PC-9 (cell line): ENCODE measurements around the gene PACSIN1. TPM values are rescaled to one million over a fixed set of nuclear protein-coding genes. Genes with fewer than 3 reads are reported as not detected.
A peak's percentile ranks its signal among the peaks of the same experiment; 100 is the strongest.

ENCODE experiments used
- BruUV-seq: library from RNA; stranded (reverse); fragments of 400-500 nt; replicated peaks from 2 replicates; lab custom pipeline; 2021; lab: Mats Ljungman, UMichigan
- CTCF ChIA-PET: fragments of 300-600 bp; sonication (Branson Sonifier 250); formaldehyde crosslinking; loops from one replicate; lab custom pipeline; 2022; ENCODE audit warnings: antibody characterized with exemption; lab: Charles Lee
- POLR2A ChIA-PET: fragments of 300-600 bp; sonication (Branson Sonifier 250); formaldehyde crosslinking; loops from one replicate; lab custom pipeline; 2022; ENCODE audit warnings: antibody characterized with exemption; ENCODE audit not compliant: unreplicated experiment; lab: Charles Lee
- DNase-seq, 2 experiments: peaks; one replicate each; pipeline versions ENCODE4 v3.0.0 to v3.0.0-alpha.2; 2015 to 2022; ENCODE audit warnings: mixed read lengths in 1 of 2
- H2AFZ ChIP-seq: fragments of 200-600 bp; sonication (generic); 2 replicates; pipeline ENCODE4 v1.8.1; 2017; ENCODE audit warnings: antibody characterized with exemption
- H3F3A ChIP-seq: fragments of 200-600 bp; sonication (generic); 2 replicates; pipeline ENCODE4 v1.8.1; 2017; ENCODE audit warnings: antibody characterized with exemption, mild to moderate bottlenecking, low read depth; ENCODE audit not compliant: insufficient read depth
- H3K27ac ChIP-seq: fragments of 200-600 bp; sonication (generic); 2 replicates; pipeline ENCODE4 v1.6.1; 2016; ENCODE audit warnings: mixed run types
- H3K27me3 ChIP-seq: fragments of 200-600 bp; sonication (generic); 2 replicates; pipeline ENCODE4 v1.6.1; 2016; ENCODE audit warnings: low read depth, mixed run types; ENCODE audit not compliant: insufficient read depth
- H3K36me3 ChIP-seq: fragments of 200-600 bp; sonication (generic); 2 replicates; pipeline ENCODE4 v1.6.1; 2016; ENCODE audit warnings: low read depth, mixed run types
- H3K4me1 ChIP-seq: fragments of 200-600 bp; sonication (generic); replicated peaks from 2 replicates; pipeline ENCODE4 v1.6.1; 2016; ENCODE audit warnings: mixed run types; ENCODE audit not compliant: insufficient read depth
- H3K4me2 ChIP-seq: fragments of 200-600 bp; sonication (generic); 2 replicates; pipeline ENCODE4 v1.6.1; 2017; ENCODE audit warnings: mixed run types
- H3K4me3 ChIP-seq: fragments of 200-600 bp; sonication (generic); 2 replicates; pipeline ENCODE4 v1.6.1; 2016; ENCODE audit warnings: mixed run types
- H3K79me2 ChIP-seq: fragments of 200-600 bp; sonication (generic); 2 replicates; pipeline ENCODE4 v1.6.1; 2017; ENCODE audit warnings: low read depth, mixed run types
- H3K9me2 ChIP-seq: fragments of 200-600 bp; sonication (generic); 2 replicates; pipeline ENCODE4 v1.8.1; 2017; ENCODE audit warnings: mild to moderate bottlenecking; ENCODE audit not compliant: insufficient read depth
- H3K9me3 ChIP-seq: fragments of 200-600 bp; sonication (generic); 2 replicates; pipeline ENCODE4 v1.8.1; 2016; ENCODE audit warnings: low read depth; ENCODE audit not compliant: insufficient read depth
- H4K20me1 ChIP-seq: fragments of 200-600 bp; sonication (generic); 2 replicates; pipeline ENCODE4 v1.8.1; 2017; ENCODE audit not compliant: insufficient read depth
- EZH2 ChIP-seq: fragments of 200-600 bp; sonication (generic); IDR thresholded peaks from 2 replicates; pipeline ENCODE4 v1.8.0; 2017; ENCODE audit warnings: antibody characterized with exemption, low read depth
- intact Hi-C: fragments of 100-400 bp; cut with micrococcal nuclease; formaldehyde crosslinking; loops from one replicate; pipeline ENCODE4 v1.10.0; 2022; ENCODE audit not compliant: unreplicated experiment
- total RNA-seq: library from RNA; stranded (reverse); gene quantifications from 2 replicates; pipeline ENCODE4 v1.2.3, GENCODE V29; 2021
- TF ChIP-seq, protein P1 (sequence below): fragments of 200-600 bp; sonication (generic); conservative IDR thresholded peaks from 2 replicates; pipeline ENCODE4 v1.6.1; 2017; ENCODE audit warnings: mixed run types, antibody characterized with exemption, mild to moderate bottlenecking, moderate library complexity

The PACSIN1 gene
- total RNA-seq, 1 experiment from 2014 or later: 5.0 TPM

DNA sequence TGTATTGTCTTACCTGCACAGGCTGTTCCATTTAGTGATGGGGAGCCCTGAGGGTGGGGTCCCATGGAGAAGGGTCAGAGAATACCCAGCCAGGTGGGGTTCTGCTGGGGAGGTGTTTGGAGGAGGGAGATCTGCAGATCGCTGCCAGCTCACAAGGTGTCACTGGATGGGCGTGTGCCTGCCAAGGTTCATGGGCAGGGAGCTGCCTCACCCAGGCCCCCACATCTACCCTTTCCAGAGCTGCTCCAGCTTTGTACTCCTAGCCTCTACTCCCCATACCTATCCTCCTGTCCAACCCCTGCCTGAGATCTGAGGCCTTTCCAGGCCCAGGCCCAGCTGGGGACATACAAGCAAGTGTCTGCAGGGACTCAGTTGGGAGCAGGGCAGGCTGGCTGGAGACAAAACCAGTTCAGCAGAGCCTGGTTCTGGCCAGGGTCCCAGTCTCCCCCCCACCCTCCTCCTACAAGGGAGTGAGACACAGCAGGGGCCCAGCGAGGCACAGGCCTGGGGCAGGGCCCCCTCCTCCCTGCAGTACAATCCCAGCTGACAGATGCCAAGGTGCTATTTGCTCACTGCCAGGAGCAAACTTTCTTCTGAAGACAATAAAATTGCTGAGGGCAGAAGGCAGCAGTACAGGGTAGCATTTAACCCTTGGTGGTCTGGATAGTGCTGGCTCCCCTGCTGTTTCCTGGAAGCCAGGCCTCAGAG lies 70.5 kb downstream of the PACSIN1 start:
- ChIA-PET CTCF (interaction anchor here (1.5 kb wide), 1 partner anchor 24 kb away, joined by 3 read pairs; no protein-coding TSS in a partner anchor), POLR2A (no interaction called here)
- H3K4me1 ChIP-seq: peaks cover 18% of the 10 kb centered on the region
- no peak overlapping the region for H3K27ac ChIP-seq
- no peaks in the 10 kb centered on the region for H3K9me3 ChIP-seq
- H3K4me2 ChIP-seq: peak overlapping the region; percentile 41
- peaks cover 15% of the 10 kb centered on the region; the same call in 1 of the 2 replicates for H3F3A ChIP-seq
- no peaks in the 10 kb centered on the region for H4K20me1 ChIP-seq
- peak; percentile 61 to 69 for DNase-seq
- H3K27me3 ChIP-seq: no peaks in the 10 kb centered on the region
- no peaks in the 10 kb centered on the region for H3K36me3 ChIP-seq
- intact Hi-C loops: no loop called here
- H3K4me3 ChIP-seq: no peak overlapping the region
- no peak overlapping the region for H2AFZ ChIP-seq
- BruUV-seq: no TSS peak
- no peaks in the 10 kb centered on the region for H3K9me2 ChIP-seq
- TF ChIP-seq EZH2: no peak
- TF ChIP-seq, protein P1, sequence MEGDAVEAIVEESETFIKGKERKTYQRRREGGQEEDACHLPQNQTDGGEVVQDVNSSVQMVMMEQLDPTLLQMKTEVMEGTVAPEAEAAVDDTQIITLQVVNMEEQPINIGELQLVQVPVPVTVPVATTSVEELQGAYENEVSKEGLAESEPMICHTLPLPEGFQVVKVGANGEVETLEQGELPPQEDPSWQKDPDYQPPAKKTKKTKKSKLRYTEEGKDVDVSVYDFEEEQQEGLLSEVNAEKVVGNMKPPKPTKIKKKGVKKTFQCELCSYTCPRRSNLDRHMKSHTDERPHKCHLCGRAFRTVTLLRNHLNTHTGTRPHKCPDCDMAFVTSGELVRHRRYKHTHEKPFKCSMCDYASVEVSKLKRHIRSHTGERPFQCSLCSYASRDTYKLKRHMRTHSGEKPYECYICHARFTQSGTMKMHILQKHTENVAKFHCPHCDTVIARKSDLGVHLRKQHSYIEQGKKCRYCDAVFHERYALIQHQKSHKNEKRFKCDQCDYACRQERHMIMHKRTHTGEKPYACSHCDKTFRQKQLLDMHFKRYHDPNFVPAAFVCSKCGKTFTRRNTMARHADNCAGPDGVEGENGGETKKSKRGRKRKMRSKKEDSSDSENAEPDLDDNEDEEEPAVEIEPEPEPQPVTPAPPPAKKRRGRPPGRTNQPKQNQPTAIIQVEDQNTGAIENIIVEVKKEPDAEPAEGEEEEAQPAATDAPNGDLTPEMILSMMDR: no peak
- H3K79me2 ChIP-seq: no peaks in the 10 kb centered on the region

DNA sequence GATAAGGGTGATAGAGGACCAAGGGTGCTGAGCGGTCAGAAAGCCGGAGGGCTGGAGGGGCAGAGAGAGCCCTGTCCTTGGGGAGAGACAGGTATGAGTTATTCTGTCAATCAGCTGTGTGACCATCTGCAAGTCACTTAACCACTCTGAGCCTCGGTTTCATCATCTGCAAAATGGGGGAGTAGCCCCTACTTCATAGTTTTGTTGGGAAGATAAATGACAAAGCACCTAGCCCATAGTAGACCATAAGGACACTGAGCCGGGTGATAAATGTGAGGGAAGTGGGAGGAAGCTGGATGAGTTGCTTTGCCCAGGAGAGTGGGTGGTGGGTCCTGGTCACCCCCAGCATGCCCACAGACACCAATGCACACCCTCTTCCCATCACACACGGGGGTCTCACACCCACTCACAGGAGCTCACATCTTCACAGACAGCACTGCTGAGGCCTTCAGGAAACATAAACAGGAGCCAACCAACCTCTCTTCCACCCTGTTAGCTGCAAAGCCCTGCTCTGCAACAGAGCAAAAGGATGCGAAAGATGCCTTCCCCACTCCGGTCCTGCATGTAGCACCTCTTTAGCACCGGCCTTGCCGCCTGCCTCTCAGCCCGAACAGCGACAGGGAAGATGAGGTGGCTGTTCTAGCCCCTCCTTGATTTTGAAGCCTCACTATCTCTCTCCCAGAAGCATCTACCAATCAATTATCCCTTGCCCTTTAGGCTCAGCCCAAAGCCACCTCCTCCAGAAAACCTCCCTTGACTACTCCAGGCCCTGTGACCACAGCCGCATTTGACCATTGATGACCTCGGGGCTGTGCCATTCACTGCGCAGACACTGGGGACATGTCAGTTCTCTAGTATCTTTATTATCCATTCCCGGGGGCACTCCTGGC lies 71.3 kb downstream of the PACSIN1 start:
- no peaks in the 10 kb centered on the region for H3K9me2 ChIP-seq
- ChIA-PET CTCF (interaction anchor here (1.5 kb wide), 1 partner anchor 23 kb away, joined by 3 read pairs; no protein-coding TSS in a partner anchor), POLR2A (no interaction called here)
- H3K4me3 ChIP-seq: no peak overlapping the region
- H3K27ac ChIP-seq: no peak overlapping the region
- no peak for DNase-seq
- H3K36me3 ChIP-seq: no peaks in the 10 kb centered on the region
- no peaks in the 10 kb centered on the region for H4K20me1 ChIP-seq
- BruUV-seq: no TSS peak
- TF ChIP-seq, protein P1: no peak
- TF ChIP-seq EZH2: no peak
- H3K9me3 ChIP-seq: no peaks in the 10 kb centered on the region
- intact Hi-C loops: no loop called here
- no peaks in the 10 kb centered on the region for H3K27me3 ChIP-seq
- H3K4me2 ChIP-seq: peak overlapping the region; percentile 41
- H3F3A ChIP-seq: peaks cover 15% of the 10 kb centered on the region; the same call in 1 of the 2 replicates
- no peaks in the 10 kb centered on the region for H3K79me2 ChIP-seq
- no peak overlapping the region for H2AFZ ChIP-seq
- H3K4me1 ChIP-seq: peaks cover 18% of the 10 kb centered on the region

DNA sequence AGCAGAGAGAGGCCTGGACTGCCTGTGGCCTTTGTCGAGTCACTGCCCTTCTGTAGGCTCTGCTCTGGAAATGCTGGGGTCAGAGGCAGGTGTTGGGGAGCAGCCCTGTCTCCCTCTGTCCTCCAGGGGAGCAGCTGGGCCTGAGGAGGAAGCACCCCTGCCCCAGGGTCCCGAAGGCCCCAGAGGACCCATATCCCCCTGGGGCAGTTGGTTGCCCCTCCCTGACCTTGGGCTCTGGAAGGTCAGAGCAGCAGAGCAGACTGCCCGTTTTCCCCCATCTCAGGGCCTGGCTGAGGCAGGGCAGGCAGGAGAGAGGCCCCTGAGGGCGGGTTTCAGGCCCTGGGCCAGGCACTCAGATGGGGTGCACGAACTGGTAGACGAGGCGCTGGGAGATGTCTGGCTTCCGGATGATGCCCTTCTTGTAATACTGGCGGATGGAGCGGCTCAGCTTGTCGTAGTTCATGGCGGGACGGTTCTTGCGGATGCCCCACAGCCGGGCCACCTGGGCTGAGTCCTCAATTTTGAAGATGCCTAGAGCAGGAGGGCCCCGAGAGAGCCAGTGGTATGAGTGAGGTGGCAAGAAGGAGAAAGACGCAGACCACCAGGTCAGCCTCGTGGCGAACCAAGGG lies 72.2 kb downstream of the PACSIN1 start:
- CTCF ChIA-PET: no interaction called here

More for the DNA sequence above, 72.2 kb downstream of the PACSIN1 start:
- no TSS peak for BruUV-seq
- Histone ChIP-seq H2AFZ (no peak overlapping the region), H3K9me2 (no peaks in the 10 kb centered on the region), H3F3A (peaks cover 15% of the 10 kb centered on the region; the same call in 1 of the 2 replicates), H3K4me3 (no peak overlapping the region), H3K36me3 (no peaks in the 10 kb centered on the region), H3K4me2 (no peak overlapping the region), H3K9me3 (no peaks in the 10 kb centered on the region), H3K4me1 (peaks cover 19% of the 10 kb centered on the region), H3K79me2 (no peaks in the 10 kb centered on the region), H4K20me1 (no peaks in the 10 kb centered on the region), H3K27me3 (no peaks in the 10 kb centered on the region), H3K27ac (no peak overlapping the region)
- intact Hi-C loops: no loop called here
- POLR2A ChIA-PET: no interaction called here
- TF ChIP-seq EZH2: no peak
- TF ChIP-seq, protein P1: no peak
- DNase-seq: no peak
